ENCODE data around the gene DISC1.
"Not testable (repeated sequence)": the region's sequence is repeated elsewhere in the genome, so short reads cannot be mapped to it uniquely, and the experiment has no call there.

Gene DISC1

GRCh38 chr1:231776010-231776756 is 149.6 kb downstream of the DISC1 start:
- DNase-seq (ENCODE audit: low read depth), result peak; percentile 41

- no peak for DNase-seq (ENCODE audit: low read depth)
Observed at GRCh38 chr1:231776757-231777062, 150.1 kb downstream of the DISC1 start.

- DNase-seq (ENCODE audit: low read depth), result no peak
Observed at GRCh38 chr1:231778009-231778719, 151.6 kb downstream of the DISC1 start.

- no peak for DNase-seq (ENCODE audit: low read depth)
Observed at GRCh38 chr1:231779081-231779480, 152.5 kb downstream of the DISC1 start.

- peak; percentile 33 for DNase-seq (ENCODE audit: low read depth)
Observed at GRCh38 chr1:231781892-231782291, 155.3 kb downstream of the DISC1 start.

GRCh38 chr1:231785073-231785472 is 158.5 kb downstream of the DISC1 start:
- not testable (repeated sequence) for DNase-seq (ENCODE audit: low read depth)

- no peak for DNase-seq (ENCODE audit: low read depth)
Observed at GRCh38 chr1:231786126-231786525, 159.5 kb downstream of the DISC1 start.

- no peak for DNase-seq (ENCODE audit: low read depth)
Observed at GRCh38 chr1:231792634-231793033, 166.0 kb downstream of the DISC1 start.

- no peak for DNase-seq (ENCODE audit: low read depth)
Observed at GRCh38 chr1:231793893-231794292, 167.3 kb downstream of the DISC1 start.

- no peak for DNase-seq (ENCODE audit: low read depth)
Observed at GRCh38 chr1:231796141-231796540, 169.6 kb downstream of the DISC1 start.

- no peak for DNase-seq (ENCODE audit: low read depth)
Observed at GRCh38 chr1:231799363-231799986, 172.9 kb downstream of the DISC1 start.

GRCh38 chr1:231800108-231800507 is 173.5 kb downstream of the DISC1 start:
- peak; percentile 63 for DNase-seq (ENCODE audit: low read depth)

- DNase-seq (ENCODE audit: low read depth), result no peak
Observed at GRCh38 chr1:231801042-231801585, 174.5 kb downstream of the DISC1 start.

GRCh38 chr1:231803353-231803752 is 176.8 kb downstream of the DISC1 start:
- no peak for DNase-seq (ENCODE audit: low read depth)

GRCh38 chr1:231806623-231807495 is 180.3 kb downstream of the DISC1 start:
- peak; percentile 50 for DNase-seq (ENCODE audit: low read depth)

- DNase-seq (ENCODE audit: low read depth), result no peak
Observed at GRCh38 chr1:231807541-231807940, 181.0 kb downstream of the DISC1 start.

- DNase-seq (ENCODE audit: low read depth), result no peak
Observed at GRCh38 chr1:231808116-231808515, 181.5 kb downstream of the DISC1 start.

GRCh38 chr1:231808990-231809389 is 182.4 kb downstream of the DISC1 start:
- peak; percentile 88 for DNase-seq (ENCODE audit: low read depth)

GRCh38 chr1:231810415-231810814 is 183.8 kb downstream of the DISC1 start:
- no peak for DNase-seq (ENCODE audit: low read depth)

- no peak for DNase-seq (ENCODE audit: low read depth)
Observed at GRCh38 chr1:231814021-231814420, 187.4 kb downstream of the DISC1 start.

GRCh38 chr1:231814521-231814920 is 187.9 kb downstream of the DISC1 start:
- DNase-seq (ENCODE audit: low read depth), result no peak

- DNase-seq (ENCODE audit: low read depth), result peak; percentile 33
Observed at GRCh38 chr1:231817801-231818200, 191.2 kb downstream of the DISC1 start.
